Measurements from ENCODE around the gene AXIN2.
A peak's percentile ranks its signal among the peaks of the same experiment; 100 is the strongest.

AXIN2 gene

GRCh38 chr17:65576939-65577338 lies 15.5 kb upstream of the AXIN2 start:
- DNase-seq, result no peak

- no peak for DNase-seq
Observed at GRCh38 chr17:65573282-65573602, 11.8 kb upstream of the AXIN2 start.

- no peak for DNase-seq
Observed at GRCh38 chr17:65572581-65573281, 11.3 kb upstream of the AXIN2 start.

GRCh38 chr17:65572186-65572580 lies 10.7 kb upstream of the AXIN2 start:
- DNase-seq, result no peak

GRCh38 chr17:65568918-65569317 lies 7.5 kb upstream of the AXIN2 start:
- DNase-seq, result no peak

- no peak for DNase-seq
Observed at GRCh38 chr17:65567566-65567965, 6.1 kb upstream of the AXIN2 start.

GRCh38 chr17:65565559-65565958 lies 4.1 kb upstream of the AXIN2 start:
- DNase-seq, result no peak

- DNase-seq, result no peak
Observed at GRCh38 chr17:65564793-65565192, 3.3 kb upstream of the AXIN2 start.

- DNase-seq, result no peak
Observed at GRCh38 chr17:65562206-65562531, 721 bp upstream of the AXIN2 start.

GRCh38 chr17:65560628-65561451 lies 608 bp downstream of the AXIN2 start:
- DNase-seq, result peak; percentile 76 to 80

- peak; percentile 59 to 64 for DNase-seq
Observed at GRCh38 chr17:65559804-65560627, 1.4 kb downstream of the AXIN2 start.

- no peak for DNase-seq
Observed at GRCh38 chr17:65559461-65559803, 2.0 kb downstream of the AXIN2 start.

GRCh38 chr17:65558683-65559460 lies 2.6 kb downstream of the AXIN2 start:
- DNase-seq, result peak in 1 of 2 experiments; percentile 42

- DNase-seq, result no peak
Observed at GRCh38 chr17:65558311-65558682, 3.2 kb downstream of the AXIN2 start.

GRCh38 chr17:65557349-65558310 lies 3.8 kb downstream of the AXIN2 start:
- peak in 1 of 2 experiments; percentile 40 for DNase-seq

GRCh38 chr17:65556910-65557348 lies 4.5 kb downstream of the AXIN2 start:
- DNase-seq, result no peak

GRCh38 chr17:65556014-65556909 lies 5.2 kb downstream of the AXIN2 start:
- peak; percentile 93 to 97 for DNase-seq

GRCh38 chr17:65554553-65555223 lies 6.8 kb downstream of the AXIN2 start:
- no peak for DNase-seq

GRCh38 chr17:65553646-65554552 lies 7.5 kb downstream of the AXIN2 start:
- peak in 1 of 2 experiments; percentile 38 for DNase-seq
